NCI-H2107 (cell line): ENCODE results near the gene EXD2.
"Not testable (repeated sequence)": the region's sequence is repeated elsewhere in the genome, so short reads cannot be mapped to it uniquely, and the experiment has no call there.

Experiments
- DNase-seq: peaks from one replicate; lab custom pipeline; 2025; lab: John Stamatoyannopoulos, UW

The EXD2 gene

DNA sequence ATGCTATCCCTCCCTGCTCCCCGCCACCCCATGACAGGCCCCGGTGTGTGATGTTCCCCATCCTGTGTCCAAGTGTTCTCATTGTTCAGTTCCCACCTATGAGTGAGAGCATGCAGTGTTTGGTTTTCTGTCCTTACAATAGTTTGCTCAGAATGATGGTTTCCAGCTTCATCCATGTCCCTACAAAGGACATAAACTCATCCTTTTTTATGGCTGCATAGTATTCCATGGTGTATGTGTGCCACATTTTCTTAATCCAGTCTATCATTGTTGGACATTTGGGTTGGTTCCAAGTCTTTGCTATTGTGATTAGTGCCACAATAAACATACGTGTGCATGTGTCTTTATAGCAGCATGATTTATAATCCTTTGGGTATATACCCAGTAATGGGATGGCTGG is 86.1 kb downstream of the EXD2 start:
- not testable (repeated sequence) for DNase-seq

DNA sequence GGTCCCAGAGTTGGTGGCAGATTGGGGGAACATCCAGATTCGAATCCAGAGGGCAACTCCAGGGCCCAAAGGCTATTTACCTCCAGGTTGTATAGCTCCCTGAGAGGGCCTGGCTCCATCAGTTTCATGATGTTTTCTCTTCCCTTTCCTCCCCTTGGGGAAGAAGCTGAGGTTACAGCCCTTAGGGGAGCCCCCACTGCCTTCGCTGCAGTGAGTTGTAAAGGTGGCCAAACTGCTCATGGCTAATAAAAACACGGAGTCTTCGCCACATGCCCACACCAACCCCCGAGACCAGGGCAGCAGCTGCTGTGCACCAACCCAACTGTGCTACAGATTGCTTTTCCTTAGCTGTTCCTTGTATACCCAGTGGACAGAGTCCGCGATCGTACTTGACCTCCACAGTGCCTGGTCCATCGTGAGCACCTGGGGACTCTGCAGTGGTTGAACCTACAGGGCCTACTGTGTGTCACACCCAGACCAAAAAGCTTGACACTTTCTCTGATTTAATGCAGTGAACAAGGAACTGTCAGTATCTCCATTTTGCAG is 89.5 kb downstream of the EXD2 start:
- DNase-seq, result no peak

DNA sequence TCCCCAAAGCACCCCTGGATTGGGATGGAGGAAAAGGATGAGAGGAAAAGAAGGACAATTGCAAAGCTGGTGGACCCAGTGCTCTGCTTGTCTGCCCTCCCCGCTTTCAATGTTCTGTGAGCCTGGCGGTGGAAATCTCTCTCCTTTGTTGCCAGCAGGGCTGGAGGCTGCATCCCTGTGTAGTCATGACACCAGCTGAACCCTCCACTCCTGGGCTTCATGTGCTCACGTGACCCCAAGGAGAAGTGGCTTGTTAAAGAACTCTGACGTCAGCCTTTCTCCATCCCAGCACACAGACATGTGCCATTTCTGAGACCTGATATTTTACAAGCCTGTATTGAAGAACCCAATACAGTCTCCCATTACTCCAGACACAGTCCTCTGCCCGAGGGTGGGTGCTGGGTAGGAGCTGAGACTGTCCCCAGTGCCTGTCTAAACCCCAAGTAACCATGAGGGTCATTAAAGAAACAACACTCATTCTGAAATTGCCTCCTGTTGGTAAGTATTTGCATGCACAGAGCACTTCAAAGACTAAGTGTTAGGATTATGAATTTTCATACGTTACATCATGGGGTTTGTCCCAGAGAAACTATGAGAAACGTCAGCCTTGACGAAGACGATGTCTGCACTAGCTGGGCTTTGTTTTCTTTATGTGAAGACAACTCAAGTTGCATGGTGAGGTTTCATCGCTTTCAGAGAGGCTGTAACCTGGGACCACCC is 90.3 kb downstream of the EXD2 start:
- peak; percentile 96 for DNase-seq

DNA sequence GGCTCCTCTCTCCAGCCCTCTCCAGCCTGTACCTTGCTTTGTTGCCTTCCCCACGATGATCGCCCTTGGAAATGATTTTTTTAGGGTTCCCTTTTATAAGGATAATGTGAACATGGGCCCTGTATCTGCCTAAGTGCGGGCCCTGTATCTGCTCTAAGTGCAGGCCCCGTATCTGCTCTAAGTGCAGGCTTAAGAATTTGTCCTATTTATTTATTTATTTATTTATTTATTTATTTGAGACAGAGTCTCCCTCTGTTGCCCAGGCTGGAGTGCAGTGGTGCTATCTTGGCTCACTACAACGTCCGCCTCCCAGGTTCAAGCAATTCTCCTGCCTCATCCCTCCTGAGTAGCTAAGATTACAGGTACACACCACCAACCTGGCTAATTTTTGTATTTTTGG is 91.2 kb downstream of the EXD2 start:
- DNase-seq, result no peak

DNA sequence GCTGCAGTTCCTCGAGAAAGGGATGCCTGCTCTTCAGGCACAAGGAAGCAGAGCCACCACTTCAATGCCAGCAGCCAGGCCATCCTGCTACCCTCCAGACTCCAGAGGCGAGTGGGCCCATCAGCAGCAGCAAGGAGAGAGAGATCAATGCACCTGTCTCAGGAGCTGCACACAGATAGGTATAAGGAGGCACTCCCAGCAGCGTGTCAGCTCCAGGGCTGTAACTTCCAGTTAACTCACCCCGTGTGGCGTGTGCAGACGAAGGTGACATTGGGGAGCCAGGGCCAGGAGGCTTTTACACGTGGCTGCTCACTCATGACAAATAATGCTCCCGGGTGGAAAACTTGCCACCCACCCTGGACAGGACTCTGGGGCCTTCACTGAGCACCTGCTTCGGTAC is 92.9 kb downstream of the EXD2 start:
- DNase-seq, result no peak

DNA sequence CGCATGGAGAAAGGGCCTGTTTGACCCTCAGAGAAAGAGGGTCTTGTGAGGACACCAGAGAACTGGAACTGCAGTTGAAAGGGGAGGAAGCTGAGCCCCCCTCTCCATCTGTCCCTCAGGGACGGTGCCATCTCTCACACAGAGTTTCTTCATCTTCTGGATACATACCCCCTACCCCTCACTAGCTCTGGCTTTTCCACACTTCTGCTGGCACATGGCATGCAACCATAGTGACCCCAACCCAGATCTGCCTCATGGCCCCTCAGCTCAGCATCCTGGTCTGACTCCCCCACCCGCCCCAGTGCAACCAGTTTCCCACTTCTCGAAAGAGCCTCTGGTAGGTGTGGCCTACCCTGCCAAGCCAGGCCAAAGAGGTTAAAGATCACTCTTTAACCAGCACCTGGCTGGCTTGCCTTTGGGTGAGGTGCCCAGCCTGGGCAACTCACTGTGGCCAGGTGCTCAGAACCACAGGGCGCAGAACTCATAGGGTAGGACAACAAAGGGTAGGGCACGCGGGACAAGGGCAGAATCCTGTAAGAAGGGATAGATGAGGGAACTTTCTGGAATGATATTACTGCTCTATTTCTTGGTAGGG is 94.5 kb downstream of the EXD2 start:
- no peak for DNase-seq

DNA sequence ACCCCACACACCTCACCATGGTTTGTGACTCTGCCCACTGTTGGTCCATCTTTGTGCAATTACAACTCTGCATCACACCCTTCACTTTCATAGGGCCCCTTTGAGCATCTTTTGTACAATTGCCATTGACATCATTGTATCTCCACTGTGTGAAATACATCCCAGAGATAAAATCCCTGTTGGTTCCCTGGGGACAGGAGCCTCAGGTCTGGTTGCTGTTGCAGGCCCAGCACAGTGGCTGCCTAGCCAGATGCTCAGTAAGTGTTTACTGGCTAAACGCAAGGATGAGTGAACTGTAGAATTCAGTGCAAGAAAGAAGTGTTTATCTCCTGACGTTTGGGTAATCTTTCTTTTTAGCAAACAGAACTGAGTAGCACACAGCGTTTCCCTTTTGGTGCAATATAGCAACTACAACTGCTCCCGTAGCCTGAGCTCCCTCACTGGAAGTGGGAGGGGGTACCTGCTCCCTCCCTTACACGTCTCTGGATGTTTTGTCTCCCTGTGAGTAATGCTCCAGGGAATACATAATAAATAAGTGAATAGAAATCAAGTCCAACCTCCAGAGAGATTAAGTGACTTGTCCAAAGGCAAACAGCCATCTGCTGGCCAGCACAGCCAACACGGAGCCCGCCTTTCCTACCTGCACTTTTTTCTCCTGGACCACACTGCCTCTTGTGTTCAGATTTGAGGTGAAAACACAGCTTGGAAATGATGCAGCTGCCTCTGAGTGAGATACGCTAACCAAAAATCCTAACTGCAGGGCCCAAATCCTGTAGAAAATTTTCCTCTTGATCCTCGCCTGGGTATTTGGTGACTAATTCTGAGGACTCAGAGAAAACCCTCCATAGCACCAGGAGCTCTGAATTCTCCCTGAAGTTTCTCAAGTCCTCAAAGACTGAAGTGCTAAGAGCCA is 96.1 kb downstream of the EXD2 start:
- DNase-seq, result no peak

DNA sequence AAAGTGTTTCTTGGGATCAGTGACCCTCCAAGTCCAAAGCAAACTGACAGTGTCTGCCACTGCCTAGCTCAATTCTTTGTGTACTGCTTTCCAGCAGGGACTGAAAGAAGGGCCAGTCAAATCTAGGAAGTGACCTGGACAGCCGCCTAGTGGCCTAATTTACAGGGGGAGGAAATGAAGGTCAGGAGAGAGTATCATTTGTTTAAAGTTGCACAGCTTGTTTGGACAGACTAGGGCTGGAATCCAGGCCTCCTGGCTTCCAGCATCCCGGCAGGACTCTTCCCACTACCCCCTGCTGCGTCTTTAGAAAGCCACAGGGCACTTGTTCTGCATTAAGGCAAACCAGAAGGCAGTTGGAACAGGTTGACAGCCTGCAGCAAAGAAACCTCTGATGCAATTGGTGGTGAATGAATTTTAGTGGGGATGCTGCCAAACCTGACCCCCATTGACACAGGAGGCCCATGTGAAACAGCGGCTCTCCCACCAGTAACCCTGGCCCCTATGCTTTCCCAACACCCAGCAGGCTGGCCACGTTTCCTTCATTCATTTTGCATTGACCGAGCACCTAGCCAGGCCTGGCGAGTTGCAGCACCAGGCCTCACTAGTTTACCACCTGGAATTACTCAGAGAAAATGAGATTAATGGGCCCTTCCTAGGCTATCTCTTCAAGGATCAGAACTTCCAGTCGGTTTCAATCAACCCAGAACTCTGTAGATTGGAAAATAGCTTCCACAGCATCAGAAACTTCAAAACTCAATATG is 96.9 kb downstream of the EXD2 start:
- peak; percentile 91 for DNase-seq

DNA sequence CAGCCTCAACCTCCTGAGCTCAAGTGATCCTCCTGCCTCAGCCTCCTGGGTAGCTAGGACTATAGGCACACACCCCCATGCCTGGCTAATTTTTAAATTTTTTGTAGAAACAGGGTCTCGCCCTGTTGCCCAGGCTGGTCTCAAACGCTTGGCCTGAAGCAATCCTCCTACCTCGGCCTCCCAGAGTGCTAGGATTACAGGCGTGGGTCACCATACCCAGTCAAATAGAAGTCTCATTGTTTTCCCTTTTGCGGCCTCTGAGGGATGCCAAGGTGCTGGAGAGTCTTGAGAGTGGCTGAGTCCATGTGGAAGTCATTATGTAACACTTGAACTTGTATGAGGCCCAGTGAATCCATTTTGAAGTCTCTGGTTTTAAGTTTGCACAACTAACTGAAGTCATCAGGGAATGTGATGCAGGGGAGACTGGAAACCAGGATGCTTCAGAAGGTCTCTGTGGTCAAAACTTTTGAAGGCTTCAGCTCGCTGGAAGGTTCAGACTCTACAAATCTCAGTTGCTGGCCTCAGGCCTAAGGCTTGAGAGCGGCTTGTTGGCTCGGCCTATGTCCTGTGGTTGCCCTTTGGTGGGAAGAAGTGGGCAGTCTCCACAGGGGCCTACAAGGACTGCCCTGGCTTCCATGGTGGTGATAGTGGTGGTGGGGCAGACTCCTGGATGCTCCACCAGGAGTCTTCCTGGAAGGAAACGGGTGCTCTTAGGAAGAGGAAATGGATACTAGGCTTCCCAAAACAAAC is 97.8 kb downstream of the EXD2 start:
- DNase-seq, result no peak

DNA sequence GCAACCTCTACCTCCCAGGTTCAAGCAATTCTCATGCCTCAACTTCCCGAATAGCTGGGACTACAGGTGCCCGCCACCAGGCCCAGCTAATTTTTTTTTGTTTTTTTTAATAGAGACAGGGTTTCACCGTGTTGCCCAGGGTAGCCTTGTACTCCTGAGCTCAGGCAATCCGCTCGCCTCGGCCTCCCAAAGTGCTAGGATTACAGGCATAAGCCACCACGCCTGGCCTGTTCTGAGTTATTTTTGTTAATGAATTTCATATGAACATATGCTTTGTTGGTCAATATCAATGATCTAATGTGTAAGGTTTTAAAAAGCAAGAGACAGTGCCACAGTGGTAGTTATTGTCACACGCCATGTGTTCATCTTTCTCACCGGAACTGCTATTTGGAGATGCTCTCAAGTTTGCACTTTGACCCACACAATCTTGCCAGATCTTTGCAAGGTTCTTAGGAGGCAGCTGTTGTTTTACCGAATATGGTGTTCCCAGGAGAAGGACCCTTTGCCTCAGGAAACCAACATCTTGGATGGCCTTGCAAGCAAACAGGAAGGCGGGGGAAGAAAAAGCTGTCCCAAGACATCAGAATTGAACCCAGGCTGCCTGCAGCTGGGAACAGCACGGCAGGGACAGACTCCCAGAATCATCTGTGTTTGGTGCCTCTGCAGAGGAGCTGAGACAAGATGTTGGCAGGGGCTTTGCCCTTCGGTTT is 98.7 kb downstream of the EXD2 start:
- no peak for DNase-seq

DNA sequence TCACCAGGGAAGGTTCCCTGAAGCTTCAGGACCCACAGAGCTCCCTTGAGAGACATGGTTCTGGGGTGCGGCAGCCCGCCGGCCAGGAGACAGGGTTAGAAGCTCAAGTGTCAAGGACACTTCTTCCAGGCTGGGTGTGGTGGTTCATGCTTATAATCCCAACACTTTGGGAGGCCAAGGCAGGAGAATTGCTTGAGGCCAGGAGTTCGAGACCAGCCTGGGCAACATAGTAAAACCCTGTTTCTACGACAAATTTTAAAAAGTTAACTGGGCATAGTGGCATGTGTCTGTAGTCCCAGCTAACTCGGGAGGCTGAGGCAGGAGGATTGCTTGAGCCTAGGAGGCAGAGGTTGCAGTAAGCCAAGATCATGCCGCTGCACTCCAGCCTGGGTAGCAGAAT is 99.6 kb downstream of the EXD2 start:
- not testable (repeated sequence) for DNase-seq

DNA sequence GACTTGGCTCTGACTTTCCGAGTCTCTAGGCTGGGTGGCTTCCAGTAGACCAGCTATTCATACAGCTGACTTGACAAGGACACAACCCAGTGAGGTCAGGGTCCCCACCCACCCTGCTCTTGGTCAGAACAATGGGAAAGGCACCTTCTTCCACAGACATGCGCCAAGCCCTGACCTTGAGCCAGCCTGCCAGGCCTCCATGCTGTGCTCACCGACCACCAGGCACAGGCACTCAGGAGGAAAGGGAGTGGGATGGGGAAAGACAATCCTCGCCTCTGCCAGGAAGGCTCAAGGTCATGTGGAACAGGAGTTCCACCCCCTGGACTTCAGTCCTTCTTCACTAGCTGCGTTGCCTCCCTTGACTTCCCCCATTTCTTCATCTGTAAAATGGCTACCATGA is 100.1 kb downstream of the EXD2 start:
- no peak for DNase-seq

DNA sequence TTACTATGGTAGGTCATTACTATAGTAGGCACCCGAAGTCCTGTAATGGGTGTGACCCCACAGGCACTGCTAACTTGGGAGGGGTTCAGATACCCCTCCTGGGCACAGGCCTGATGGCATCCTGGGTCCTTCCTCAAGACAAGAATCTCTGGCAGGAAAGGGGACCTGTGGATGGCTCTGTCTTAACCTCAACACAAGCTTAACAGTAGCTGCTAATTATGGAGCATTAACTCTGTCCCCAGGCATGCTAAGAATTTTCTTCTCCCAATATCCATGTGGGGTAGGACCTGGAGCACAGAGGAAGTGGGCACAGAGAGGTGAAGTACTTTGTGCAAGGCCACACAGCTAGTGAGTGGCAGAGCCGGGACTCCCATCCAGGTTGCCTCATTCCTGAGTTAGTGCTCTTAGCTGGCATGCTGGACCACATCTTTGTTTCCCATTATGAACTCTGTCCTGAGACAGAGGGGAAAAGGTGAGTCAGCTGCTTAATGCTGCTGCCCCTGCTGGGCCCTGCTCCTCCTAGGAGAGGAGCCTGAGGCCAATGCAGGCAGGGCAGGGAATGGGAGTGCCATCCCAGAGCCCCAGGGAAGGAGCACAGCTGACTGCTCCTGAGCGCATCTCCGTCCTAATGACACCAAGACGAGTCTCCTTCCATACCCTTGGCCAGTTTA is 100.7 kb downstream of the EXD2 start:
- no peak for DNase-seq
